SK-N-SH (cell line): ENCODE results near the gene ZYG11A. TPM values are rescaled to one million over a fixed set of nuclear protein-coding genes. Genes with fewer than 3 reads are reported as not detected.

Source experiments
- CTCF ChIA-PET: fragments of 300-600, 350-600 bp; formaldehyde crosslinking; extraction: SDS; loops from one replicate; lab custom pipeline; 2021; lab: Yijun Ruan, JAX
- POLR2A ChIA-PET: fragments of 350-600 bp; sonication (Branson Sonifier 250); formaldehyde crosslinking; extraction: SDS; loops from one replicate; lab custom pipeline; 2020; ENCODE audit warnings: antibody characterized with exemption, inconsistent platforms; lab: Yijun Ruan, JAX
- DNase-seq: peaks from one replicate; pipeline ENCODE4 v3.0.0; 2012
- H2AFZ ChIP-seq: fragments of 200-600 bp; sonication (generic); 2 replicates; pipeline ENCODE4 v1.8.1; 2016; ENCODE audit warnings: antibody characterized with exemption, mild to moderate bottlenecking, low read depth
- H3F3A ChIP-seq: fragments of 200-600 bp; sonication (generic); replicated peaks from 2 replicates; pipeline ENCODE3; 2016; ENCODE audit warnings: antibody characterized with exemption, mild to moderate bottlenecking; ENCODE audit not compliant: insufficient read depth
- H3K27ac ChIP-seq, 2 experiments: fragments of 200-500 bp in 1 of 2; fragments of 200-600 bp in 1 of 2; sonication (Bioruptor generic) in 1 of 2; sonication (generic), shearing (Covaris generic) in 1 of 2; 2 replicates each; pipeline versions ENCODE4 v1.5.1 to v1.6.1; 2014 to 2016; ENCODE audit warnings: low read depth in 2 of 2, inconsistent platforms in 1 of 2, low read length in 1 of 2, mild to moderate bottlenecking in 1 of 2, mixed read lengths in 1 of 2
- H3K27me3 ChIP-seq: fragments of 200-600 bp; sonication (generic), shearing (Covaris generic); 2 replicates; pipeline ENCODE4 v1.6.1; 2016; ENCODE audit warnings: mixed run types; ENCODE audit not compliant: insufficient read depth
- H3K36me3 ChIP-seq, 2 experiments: fragments of 200-500 bp in 1 of 2; fragments of 200-600 bp in 1 of 2; sonication (Bioruptor generic) in 1 of 2; sonication (generic) in 1 of 2; replicated peaks in 1 of 2; 2 replicates each; pipeline versions ENCODE3 to v1.5.1; 2014 to 2016; ENCODE audit warnings: low read length in 1 of 2, mild to moderate bottlenecking in 1 of 2; ENCODE audit not compliant: insufficient read depth in 2 of 2, control insufficient read depth in 1 of 2
- H3K4me1 ChIP-seq, 2 experiments: fragments of 200-500 bp in 1 of 2; fragments of 200-600 bp in 1 of 2; sonication (Bioruptor generic) in 1 of 2; sonication (generic), shearing (Covaris generic) in 1 of 2; 2 replicates each; pipeline versions ENCODE4 v1.5.1 to v1.6.1; 2014 to 2016; ENCODE audit warnings: low read depth in 1 of 2, low read length in 1 of 2, mixed run types in 1 of 2; ENCODE audit not compliant: insufficient read depth in 2 of 2, control insufficient read depth in 1 of 2
- H3K4me2 ChIP-seq: fragments of 200-600 bp; sonication (generic), shearing (Covaris generic); 2 replicates; pipeline ENCODE4 v1.6.1; 2017; ENCODE audit warnings: mixed run types
- H3K4me3 ChIP-seq, 2 experiments: fragments of 200-500 bp in 1 of 2; fragments of 200-600 bp in 1 of 2; sonication (Bioruptor generic) in 1 of 2; sonication (generic), shearing (Covaris generic) in 1 of 2; 2 replicates each; pipeline versions ENCODE4 v1.5.1 to v1.8.1; 2014 to 2016; ENCODE audit warnings: low read depth in 2 of 2, inconsistent platforms in 1 of 2, low read length in 1 of 2, mild to moderate bottlenecking in 1 of 2, mixed read lengths in 1 of 2, moderate library complexity in 1 of 2
- H3K79me2 ChIP-seq: fragments of 200-600 bp; sonication (generic); 2 replicates; pipeline ENCODE4 v1.8.1; 2017; ENCODE audit warnings: mild to moderate bottlenecking; ENCODE audit not compliant: insufficient read depth
- H3K9ac ChIP-seq: fragments of 200-600 bp; sonication (generic); 2 replicates; pipeline ENCODE4 v1.6.1; 2017; ENCODE audit warnings: mixed run types
- H3K9me2 ChIP-seq: fragments of 200-600 bp; sonication (generic); 2 replicates; pipeline ENCODE4 v1.6.1; 2017; ENCODE audit warnings: mixed run types
- H3K9me3 ChIP-seq: fragments of 200-600 bp; sonication (generic); 2 replicates; pipeline ENCODE4 v1.6.1; 2017; ENCODE audit warnings: mixed run types, mild to moderate bottlenecking, moderate library complexity
- H4K20me1 ChIP-seq: fragments of 200-600 bp; sonication (generic); 2 replicates; pipeline ENCODE4 v1.6.1; 2017; ENCODE audit warnings: mild to moderate bottlenecking, mixed run types; ENCODE audit not compliant: insufficient read depth
- FOSL2 ChIP-seq: IDR thresholded peaks from 2 replicates; pipeline ENCODE4 v1.4.0; 2012; ENCODE audit warnings: low read depth, mild to moderate bottlenecking, moderate library complexity, borderline replicate concordance
- FOXM1 ChIP-seq: IDR thresholded peaks from 2 replicates; pipeline ENCODE4 v1.4.0; 2012; ENCODE audit warnings: low read depth, mild to moderate bottlenecking
- GATA2 ChIP-seq: sonication (generic); formaldehyde crosslinking; IDR thresholded peaks from 2 replicates; pipeline ENCODE4 v1.5.0; 2020; ENCODE audit warnings: mild to moderate bottlenecking, missing genetic modification reagents
- MXI1 ChIP-seq: IDR thresholded peaks from 2 replicates; pipeline ENCODE4 v1.6.1; 2012; ENCODE audit warnings: mild to moderate bottlenecking, low read depth, low read length, improper control_type of control experiment
- POLR2AphosphoS5 ChIP-seq: IDR thresholded peaks from 2 replicates; pipeline ENCODE4 v1.6.1; 2012; ENCODE audit warnings: low read depth, low read length
- TEAD4 ChIP-seq: IDR thresholded peaks from 2 replicates; pipeline ENCODE4 v1.4.0; 2012; ENCODE audit warnings: mild to moderate bottlenecking, borderline replicate concordance; ENCODE audit not compliant: insufficient read depth
- WGBS: methylation state at CpG from one replicate; pipeline ENCODE4 v1.1.6; 2017; ENCODE audit warnings: low lambda C conversion rate; 5-methylcytosine and 5-hydroxymethylcytosine counted together
- polyA plus RNA-seq, 3 experiments: library from polyadenylated mRNA; depleted of rRNA; stranded (reverse); fragments of >200 nt; gene quantifications; 2 replicates each; pipeline ENCODE4 v1.2.3, GENCODE V29; 2012
- TF ChIP-seq, protein P1 (sequence below): fragments of 150-350 bp; IDR thresholded peaks from 2 replicates; pipeline ENCODE4 v1.6.1; 2017; ENCODE audit warnings: antibody characterized with exemption, low read length, low read depth, borderline replicate concordance
- TF ChIP-seq, protein P2 (sequence below): IDR thresholded peaks from 2 replicates; pipeline ENCODE4; 2012
- TF ChIP-seq, protein P3 (sequence below): IDR thresholded peaks from 2 replicates; pipeline ENCODE4 v1.4.0; 2012; ENCODE audit warnings: low read depth, borderline replicate concordance

ZYG11A gene
- polyA plus RNA-seq, 1 of the 3 experiments (the other 2 are of a cell fraction): 0.41 TPM

DNA sequence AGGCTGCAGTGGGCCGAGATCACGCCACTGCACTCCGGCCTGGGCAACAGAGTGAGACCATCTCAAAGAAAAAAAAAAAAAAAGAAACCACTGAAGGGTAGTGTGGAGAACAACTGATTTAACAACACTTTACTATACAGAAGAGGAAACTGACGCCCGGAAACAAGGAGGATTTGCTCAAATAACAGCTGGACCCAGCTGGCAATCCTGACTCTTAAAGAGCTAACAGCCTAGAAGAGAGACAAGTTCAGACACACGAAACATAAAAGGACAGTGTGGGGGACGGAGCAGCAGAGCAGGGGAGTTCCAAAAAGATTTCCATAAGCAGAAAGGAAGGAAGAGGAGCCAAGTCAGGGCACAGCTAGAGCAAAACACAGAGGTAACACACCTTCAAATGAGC is 74.6 kb downstream of the ZYG11A start:
- no peaks in the 10 kb centered on the region for H3K4me1 ChIP-seq
- 90% methylated on average over 7 of the region's 7 CpGs for WGBS
- H3K9ac ChIP-seq: no peak overlapping the region

DNA sequence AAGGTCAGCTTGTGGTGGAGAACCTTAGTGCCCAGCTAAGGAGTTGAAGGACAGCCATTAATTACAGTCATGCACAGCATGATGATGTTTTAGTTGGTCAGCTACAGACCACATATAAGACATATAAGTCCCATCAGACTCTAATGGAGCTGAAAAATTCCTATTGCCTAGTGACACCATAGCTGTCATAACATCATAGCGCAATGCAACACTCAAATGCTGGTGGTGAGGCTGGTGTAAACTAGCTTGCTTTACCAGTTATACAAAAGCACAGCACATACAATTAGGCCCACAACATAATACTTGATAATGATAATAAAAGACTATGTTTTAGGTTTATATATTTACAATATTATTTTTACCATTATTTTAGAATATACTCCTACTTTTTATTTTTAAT is 75.0 kb downstream of the ZYG11A start:
- H3K9me2 ChIP-seq: no peaks in the 10 kb centered on the region
- no peaks in the 10 kb centered on the region for H3K36me3 ChIP-seq
- H3K27ac ChIP-seq: no peak overlapping the region
- no peaks in the 10 kb centered on the region for H3K4me1 ChIP-seq
- H3K79me2 ChIP-seq: no peaks in the 10 kb centered on the region
- H3K9me3 ChIP-seq: no peaks in the 10 kb centered on the region
- POLR2A ChIA-PET: no interaction called here
- TF ChIP-seq, protein P1, sequence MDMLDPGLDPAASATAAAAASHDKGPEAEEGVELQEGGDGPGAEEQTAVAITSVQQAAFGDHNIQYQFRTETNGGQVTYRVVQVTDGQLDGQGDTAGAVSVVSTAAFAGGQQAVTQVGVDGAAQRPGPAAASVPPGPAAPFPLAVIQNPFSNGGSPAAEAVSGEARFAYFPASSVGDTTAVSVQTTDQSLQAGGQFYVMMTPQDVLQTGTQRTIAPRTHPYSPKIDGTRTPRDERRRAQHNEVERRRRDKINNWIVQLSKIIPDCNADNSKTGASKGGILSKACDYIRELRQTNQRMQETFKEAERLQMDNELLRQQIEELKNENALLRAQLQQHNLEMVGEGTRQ: no peak
- TF ChIP-seq POLR2AphosphoS5: no peak
- no peaks in the 10 kb centered on the region for H4K20me1 ChIP-seq
- CTCF ChIA-PET: interaction anchor here (1.0 to 2.4 kb wide), 3 partner anchors 12 to 269 kb away, joined by 3 to 10 read pairs (median 3); no protein-coding TSS in a partner anchor
- WGBS: 94% methylated on average over 1 of the region's 1 CpG
- DNase-seq: no peak
- H3F3A ChIP-seq: no peaks in the 10 kb centered on the region
- H3K9ac ChIP-seq: no peak overlapping the region
- H3K27me3 ChIP-seq: no peaks in the 10 kb centered on the region
- no peak overlapping the region for H3K4me3 ChIP-seq
- H2AFZ ChIP-seq: no peak overlapping the region
- no peak overlapping the region for H3K4me2 ChIP-seq

More for the DNA sequence above, 74.6 kb downstream of the ZYG11A start:
- Histone ChIP-seq H2AFZ (no peak overlapping the region), H3K27me3 (no peaks in the 10 kb centered on the region), H3K9me3 (no peaks in the 10 kb centered on the region), H3K36me3 (no peaks in the 10 kb centered on the region), H3K4me2 (no peak overlapping the region), H3K9me2 (no peaks in the 10 kb centered on the region), H4K20me1 (no peaks in the 10 kb centered on the region), H3K27ac (no peak overlapping the region), H3K79me2 (no peaks in the 10 kb centered on the region), H3K4me3 (no peak overlapping the region), H3F3A (no peaks in the 10 kb centered on the region)
- POLR2A ChIA-PET: no interaction called here
- TF ChIP-seq MXI1 (no peak), FOXM1 (no peak), TEAD4 (no peak), FOSL2 (no peak), GATA2 (CRISPR knock-in tag) (no peak)
- TF ChIP-seq, protein P2, sequence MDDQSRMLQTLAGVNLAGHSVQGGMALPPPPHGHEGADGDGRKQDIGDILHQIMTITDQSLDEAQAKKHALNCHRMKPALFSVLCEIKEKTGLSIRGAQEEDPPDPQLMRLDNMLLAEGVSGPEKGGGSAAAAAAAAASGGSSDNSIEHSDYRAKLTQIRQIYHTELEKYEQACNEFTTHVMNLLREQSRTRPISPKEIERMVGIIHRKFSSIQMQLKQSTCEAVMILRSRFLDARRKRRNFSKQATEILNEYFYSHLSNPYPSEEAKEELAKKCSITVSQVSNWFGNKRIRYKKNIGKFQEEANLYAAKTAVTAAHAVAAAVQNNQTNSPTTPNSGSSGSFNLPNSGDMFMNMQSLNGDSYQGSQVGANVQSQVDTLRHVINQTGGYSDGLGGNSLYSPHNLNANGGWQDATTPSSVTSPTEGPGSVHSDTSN: no peak
- TF ChIP-seq, protein P3, sequence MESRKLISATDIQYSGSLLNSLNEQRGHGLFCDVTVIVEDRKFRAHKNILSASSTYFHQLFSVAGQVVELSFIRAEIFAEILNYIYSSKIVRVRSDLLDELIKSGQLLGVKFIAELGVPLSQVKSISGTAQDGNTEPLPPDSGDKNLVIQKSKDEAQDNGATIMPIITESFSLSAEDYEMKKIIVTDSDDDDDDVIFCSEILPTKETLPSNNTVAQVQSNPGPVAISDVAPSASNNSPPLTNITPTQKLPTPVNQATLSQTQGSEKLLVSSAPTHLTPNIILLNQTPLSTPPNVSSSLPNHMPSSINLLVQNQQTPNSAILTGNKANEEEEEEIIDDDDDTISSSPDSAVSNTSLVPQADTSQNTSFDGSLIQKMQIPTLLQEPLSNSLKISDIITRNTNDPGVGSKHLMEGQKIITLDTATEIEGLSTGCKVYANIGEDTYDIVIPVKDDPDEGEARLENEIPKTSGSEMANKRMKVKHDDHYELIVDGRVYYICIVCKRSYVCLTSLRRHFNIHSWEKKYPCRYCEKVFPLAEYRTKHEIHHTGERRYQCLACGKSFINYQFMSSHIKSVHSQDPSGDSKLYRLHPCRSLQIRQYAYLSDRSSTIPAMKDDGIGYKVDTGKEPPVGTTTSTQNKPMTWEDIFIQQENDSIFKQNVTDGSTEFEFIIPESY: no peak
- TF ChIP-seq, protein P1: no peak
- CTCF ChIA-PET: interaction anchor here (1.0 to 2.4 kb wide), 4 partner anchors 11 to 269 kb away, joined by 3 to 10 read pairs (median 3); no protein-coding TSS in a partner anchor
- no peak for DNase-seq
